ENCODE data around the gene LRRC19.
A peak's percentile ranks its signal among the peaks of the same experiment; 100 is the strongest.

Gene LRRC19

DNA sequence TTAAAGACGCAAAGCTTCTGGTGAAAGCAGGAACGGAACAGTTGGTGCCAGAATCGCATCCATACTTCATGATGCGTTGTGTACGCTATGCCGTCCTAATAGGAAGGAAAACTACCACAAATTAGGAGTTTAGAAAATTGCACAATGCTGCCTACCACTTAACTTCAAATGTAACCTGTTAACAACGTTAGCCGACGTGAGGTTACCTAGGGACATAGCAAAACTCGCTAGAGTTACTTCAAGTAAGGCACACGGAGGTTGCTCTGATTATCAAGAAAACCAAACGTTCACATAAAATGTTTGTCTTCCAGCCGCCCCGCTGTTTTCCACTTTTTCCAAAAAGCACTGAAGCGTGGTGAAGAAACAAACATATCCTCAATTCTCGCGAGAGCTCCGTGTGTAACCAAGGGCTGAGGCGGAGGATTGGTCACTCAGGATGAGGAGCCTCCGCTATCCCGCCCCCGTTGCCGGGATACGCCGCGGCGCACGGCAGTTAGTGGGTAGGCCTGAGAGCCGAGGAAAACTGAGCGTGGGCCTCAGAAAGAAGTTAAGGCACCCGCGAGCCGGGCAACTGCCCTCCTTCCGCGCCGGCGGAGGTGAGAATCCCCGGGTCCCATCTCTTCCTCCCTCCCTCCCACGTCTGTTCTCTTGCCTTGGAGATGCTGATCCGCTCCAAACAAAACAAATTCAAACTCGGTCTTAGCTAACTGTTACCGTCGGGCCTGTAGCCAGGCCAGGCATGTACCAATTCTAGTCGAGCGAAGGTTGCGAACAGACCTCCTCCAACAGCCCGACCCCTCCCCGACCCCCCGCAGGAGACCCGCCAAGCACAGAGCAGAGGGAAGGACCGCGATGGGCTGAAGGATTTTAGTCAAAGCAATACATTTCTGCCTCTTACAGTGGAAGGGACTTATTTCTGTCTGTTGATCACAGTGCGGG, 49.3 kb downstream of the LRRC19 start, which contains the start of gene IFT74:
Gene IFT74, plus strand, starts transcription at position 492 of the 939 bp plus-strand sequence. CDS start 5,556 bp downstream, outside the sequence.
- peak; percentile 94 for DNase-seq (ENCODE audit: low read depth, low spot score)

DNA sequence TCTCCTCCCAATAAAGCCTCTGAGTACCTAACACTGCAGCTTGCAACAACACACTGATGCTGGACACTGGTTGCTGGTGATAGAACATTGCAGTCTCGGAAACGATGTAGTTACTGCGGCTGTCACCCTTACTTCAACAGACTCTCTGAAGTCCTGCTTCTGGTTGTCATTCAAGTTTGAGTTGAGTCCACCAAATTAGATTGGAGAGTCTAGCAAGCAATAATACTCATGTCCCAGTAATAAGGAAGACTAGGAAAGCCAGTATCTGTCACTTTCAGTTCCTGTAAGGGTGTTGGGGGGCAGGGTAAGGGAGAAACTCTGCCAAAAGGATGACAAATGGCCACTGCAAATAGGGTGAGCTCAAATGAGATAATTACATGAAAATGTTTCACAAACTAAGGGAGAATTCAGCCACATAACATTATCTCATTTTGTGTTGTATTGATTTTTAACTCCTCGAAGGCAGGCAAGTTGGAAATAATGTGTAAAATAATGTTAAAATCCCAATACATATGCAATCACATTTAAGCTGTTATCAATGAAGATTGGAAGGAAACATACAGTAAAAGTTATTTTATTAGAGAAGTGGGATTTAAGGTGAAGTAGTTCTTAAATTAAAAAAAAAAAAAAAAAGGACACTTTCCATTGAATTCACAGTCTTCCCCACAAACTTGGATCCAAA, 50.1 kb downstream of the LRRC19 start:
- no peak for DNase-seq (ENCODE audit: low read depth, low spot score)

DNA sequence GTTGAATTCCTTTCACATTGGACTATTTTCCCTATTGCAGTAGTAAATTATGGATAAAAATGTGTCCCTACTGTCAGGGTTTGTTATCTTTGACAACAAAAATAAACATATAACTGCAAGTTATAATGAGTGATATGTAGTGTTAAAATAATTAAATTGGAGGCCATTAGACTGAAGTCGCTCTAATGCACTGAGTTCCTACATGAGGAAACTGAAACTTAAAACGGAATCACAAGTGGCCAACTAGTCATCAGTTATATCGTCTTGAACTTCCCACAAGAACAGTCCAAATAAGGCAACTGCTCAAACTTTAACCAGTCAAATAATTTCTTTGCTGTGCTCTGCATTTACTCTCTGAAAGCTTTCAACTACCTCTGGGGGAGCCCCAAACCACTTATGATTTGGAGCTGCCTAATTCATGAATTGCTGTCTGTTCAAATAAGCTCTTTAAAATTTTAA, 51.4 kb downstream of the LRRC19 start:
- DNase-seq (ENCODE audit: low read depth, low spot score) = no peak

DNA sequence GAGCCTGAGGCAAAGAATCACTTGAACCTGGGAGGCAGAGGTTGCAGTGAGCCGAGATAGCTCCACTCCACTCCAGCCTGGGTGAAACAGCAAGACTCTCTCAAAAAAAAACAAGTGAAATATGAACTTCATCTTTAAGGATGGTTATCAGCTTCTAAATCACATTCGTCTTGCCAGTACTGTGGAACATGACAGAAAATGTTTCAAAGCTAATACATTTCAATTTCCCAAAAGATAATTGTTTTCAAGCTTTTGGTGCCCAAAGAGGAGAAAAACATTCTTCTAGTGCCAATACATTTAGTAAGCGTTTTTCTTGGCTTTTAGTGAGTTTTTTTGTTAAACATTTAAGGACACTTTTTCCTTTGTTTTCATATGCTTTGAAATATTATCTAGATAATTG, 53.7 kb downstream of the LRRC19 start:
- no peak for DNase-seq (ENCODE audit: low read depth, low spot score)

DNA sequence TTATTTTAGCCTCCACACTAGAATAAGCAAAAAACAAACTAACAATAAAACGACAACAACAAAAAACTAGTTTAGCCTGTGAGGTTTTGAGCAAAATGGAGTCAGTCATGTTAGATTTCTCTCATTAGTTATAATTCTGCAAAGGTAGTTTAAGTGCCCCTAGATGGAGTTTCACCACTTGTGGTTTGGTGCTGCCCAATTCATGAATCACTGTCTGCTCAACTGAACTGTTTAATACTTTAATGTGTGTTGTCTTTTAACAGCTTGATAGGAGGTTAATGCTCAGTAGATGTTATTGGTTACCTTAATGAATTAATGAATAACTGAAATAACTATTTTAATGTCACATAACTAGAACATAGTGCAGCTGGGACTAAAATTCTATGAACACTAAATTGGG, 55.0 kb downstream of the LRRC19 start:
- DNase-seq (ENCODE audit: low read depth, low spot score) = no peak

DNA sequence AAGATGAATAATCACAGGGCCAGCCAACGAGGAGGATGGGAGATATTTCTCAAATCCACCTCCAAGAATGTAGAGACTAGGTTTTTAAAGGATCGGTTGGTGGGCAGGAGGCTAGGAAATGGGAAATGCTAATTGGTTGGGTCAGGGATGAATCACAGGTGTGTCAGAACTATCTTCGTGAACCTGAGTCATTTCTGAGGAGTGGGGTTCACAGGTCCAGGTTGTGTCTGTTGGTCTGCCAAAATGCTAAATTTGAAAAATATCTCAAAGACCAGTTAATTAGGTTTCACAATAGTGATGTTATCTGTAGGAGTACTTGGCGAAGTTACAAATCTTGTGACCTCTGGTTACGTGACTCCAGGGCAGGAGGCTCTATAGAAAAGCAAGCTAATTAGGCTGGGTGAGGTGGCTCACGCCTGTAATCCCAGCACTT, 55.8 kb downstream of the LRRC19 start:
- no peak for DNase-seq (ENCODE audit: low read depth, low spot score)

DNA sequence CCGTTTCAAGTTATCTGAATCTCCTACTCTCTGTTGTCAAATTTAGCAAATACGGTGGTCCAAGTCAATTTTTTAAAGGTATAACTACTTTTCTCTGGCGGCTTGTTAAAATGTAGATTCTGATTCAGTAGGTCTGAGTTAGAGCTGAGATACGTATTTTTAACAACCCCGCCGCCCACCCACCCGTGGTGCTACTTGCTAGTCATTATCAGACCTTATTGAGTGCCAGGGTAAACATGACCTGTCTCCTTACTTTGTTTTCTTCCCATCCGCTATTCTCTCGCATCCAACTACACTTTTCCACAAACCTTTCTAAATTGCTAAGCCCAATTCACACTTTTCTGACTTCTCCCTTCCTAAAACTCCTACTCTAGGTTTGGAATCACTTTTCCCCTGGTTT, 57.7 kb downstream of the LRRC19 start:
- no peak for DNase-seq (ENCODE audit: low read depth, low spot score)

DNA sequence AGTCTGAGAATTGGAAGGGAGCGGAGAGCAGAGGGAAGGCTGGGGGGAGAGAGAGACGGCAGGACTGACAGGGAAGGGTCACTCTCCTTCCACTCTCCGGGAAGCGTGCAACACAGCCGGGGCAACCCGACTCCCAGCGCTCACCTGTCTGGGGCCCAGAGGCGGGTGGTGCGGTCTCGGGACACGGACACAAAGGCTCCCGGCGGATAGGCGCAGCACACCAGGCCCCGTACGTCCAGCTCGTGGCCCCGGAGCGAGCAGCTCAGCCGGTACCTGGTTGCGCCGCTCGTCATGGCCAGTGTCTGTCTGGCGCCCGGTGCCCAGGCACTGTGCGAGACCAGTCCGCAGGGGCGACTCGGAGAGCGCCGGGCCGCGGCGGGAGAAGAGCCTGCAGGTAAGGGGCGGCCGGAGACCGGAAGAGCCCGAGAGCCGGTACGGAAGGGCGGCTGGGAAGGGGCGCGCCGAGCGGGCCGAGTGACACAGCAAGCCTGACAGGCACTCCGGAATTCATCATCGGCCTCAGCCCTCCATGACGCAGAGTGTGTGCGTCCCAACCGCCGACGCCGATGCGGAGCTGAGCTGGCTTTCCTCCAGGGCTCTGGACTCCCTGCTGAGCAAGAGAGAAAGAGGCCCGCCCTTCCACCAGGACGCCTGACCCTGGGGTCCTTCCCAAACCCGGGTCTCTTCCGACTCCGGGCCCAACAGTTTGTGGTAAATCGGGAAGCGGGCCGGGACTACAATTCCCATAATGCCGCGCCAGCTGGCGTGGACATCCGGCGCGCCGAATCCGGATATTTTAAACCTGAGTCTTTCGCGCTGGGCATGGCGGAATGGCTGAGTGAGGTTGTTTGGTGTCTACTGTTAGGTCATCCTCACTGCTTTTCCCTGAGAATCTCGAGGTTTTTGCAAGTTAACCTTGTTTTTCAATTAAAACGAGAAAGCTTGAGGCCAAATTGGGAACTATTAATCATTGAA, 58.4 kb downstream of the LRRC19 start, which contains the start of gene PLAA:
Gene PLAA, minus strand, starts transcription at position 490 of the 975 bp plus-strand sequence. Its CDS starts 197 bp downstream, at position 293.
- DNase-seq (ENCODE audit: low read depth, low spot score) = peak; percentile 70

DNA sequence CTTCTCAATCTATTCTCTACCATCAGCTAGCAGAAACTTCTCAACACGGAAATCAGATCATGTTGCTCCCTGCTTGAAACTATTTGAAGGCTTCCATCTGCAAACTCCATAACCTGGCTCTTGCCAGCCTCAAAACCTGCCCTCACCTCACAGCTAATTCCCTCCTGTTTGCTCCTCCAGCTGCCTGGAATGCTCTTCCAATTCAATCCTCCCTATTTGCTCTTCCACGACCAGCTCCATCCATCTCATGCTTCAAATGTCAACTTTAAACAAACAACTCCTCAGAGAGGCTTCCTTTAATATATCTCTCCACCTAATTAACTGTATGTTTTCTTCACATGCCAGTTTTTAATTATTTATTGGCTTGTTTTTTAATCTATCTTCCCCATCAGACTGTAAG, 59.9 kb downstream of the LRRC19 start:
- DNase-seq (ENCODE audit: low read depth, low spot score) = no peak
